Mucosa of descending colon (tissue), 3 donors: ENCODE measurements around the gene CACNA2D3. TPM values are rescaled to one million over a fixed set of nuclear protein-coding genes. Genes with fewer than 3 reads are reported as not detected.

ENCODE experiments used
- ATAC-seq: fragments of 200-7000 bp; cut with Tn5 transposase; one replicate; pipeline ENCODE4 v1.9.1; 2020; ENCODE audit warnings: mild to moderate bottlenecking, moderate library complexity
- DNase-seq, 3 donors: peaks; one replicate each; pipeline ENCODE4 v3.0.0-alpha.2; 2020
- H3K36me3 ChIP-seq: fragments of 200-600 bp; one replicate; pipeline ENCODE4 v1.8.0; 2021; ENCODE audit warnings: low read depth, mild to moderate bottlenecking
- H3K4me1 ChIP-seq: fragments of 200-600 bp; one replicate; pipeline ENCODE4 v1.8.0; 2021; ENCODE audit warnings: low read depth, mild to moderate bottlenecking
- H3K4me3 ChIP-seq: fragments of 200-600 bp; one replicate; pipeline ENCODE4 v1.8.0; 2021; ENCODE audit warnings: mild to moderate bottlenecking
- H3K9me3 ChIP-seq: fragments of 200-600 bp; one replicate; pipeline ENCODE4 v1.8.0; 2021; ENCODE audit warnings: mild to moderate bottlenecking
- intact Hi-C, 2 donors: fragments of 100-400 bp; cut with DNase I in 1 of 2; cut with micrococcal nuclease in 1 of 2; formaldehyde crosslinking; loops; one replicate each; pipeline versions ENCODE4 v1.11.0 to v1.11.1; 2022; cut with DNase I, micrococcal nuclease
- total RNA-seq, 3 donors: library from RNA; stranded (reverse); fragmentation: NEBNext Ultra II Directional in 2 of 3; extraction: Animal tissue kit (Norgen Biotek cat#: 25700) in 2 of 3; gene quantifications; one replicate each; pipeline versions ENCODE4 v1.2.1 to v1.2.4, GENCODE V29; 2021 to 2023
- TF ChIP-seq, protein P1 (sequence below): fragments of 200-600 bp; IDR thresholded peaks from one replicate; pipeline ENCODE4 v1.8.0; 2022; ENCODE audit warnings: antibody characterized with exemption, mild to moderate bottlenecking
- donor health status: DM: no; HTN: no; CAD: no; lungs with moderate emphysema.
- donor health status: DM: no; HTN: no; CAD: no.
- donor health status: DM: no; HTN: yes; CAD: no.

Gene CACNA2D3
- total RNA-seq, 3 donors from 2014 or later, result 0.34 to 3.5 (median 0.55) TPM

DNA sequence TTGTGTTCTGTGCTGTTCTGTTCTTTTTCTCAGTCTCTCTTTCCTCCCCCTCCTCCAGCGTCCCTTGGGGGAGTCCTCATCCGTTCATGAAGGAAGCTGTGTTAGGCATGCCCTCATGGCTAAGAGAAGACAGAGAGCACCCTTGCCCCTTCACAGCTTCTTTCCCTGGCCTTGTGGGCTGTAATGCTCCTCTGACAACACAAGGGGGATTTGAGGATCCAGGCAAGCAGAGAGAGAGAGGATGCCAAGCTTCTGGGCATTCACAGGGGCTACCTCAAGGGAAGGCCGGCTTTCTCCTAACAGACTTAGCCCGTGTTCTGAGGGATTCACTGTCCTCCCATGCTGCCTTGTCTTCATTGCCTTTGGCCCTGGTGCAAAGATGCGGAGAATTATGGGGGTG, 416.0 kb downstream of the CACNA2D3 start:
- Histone ChIP-seq H3K36me3 (no peaks in the 10 kb centered on the region), H3K4me1 (no peaks in the 10 kb centered on the region), H3K9me3 (no peaks in the 10 kb centered on the region), H3K4me3 (no peak overlapping the region)
- TF ChIP-seq, protein P1, sequence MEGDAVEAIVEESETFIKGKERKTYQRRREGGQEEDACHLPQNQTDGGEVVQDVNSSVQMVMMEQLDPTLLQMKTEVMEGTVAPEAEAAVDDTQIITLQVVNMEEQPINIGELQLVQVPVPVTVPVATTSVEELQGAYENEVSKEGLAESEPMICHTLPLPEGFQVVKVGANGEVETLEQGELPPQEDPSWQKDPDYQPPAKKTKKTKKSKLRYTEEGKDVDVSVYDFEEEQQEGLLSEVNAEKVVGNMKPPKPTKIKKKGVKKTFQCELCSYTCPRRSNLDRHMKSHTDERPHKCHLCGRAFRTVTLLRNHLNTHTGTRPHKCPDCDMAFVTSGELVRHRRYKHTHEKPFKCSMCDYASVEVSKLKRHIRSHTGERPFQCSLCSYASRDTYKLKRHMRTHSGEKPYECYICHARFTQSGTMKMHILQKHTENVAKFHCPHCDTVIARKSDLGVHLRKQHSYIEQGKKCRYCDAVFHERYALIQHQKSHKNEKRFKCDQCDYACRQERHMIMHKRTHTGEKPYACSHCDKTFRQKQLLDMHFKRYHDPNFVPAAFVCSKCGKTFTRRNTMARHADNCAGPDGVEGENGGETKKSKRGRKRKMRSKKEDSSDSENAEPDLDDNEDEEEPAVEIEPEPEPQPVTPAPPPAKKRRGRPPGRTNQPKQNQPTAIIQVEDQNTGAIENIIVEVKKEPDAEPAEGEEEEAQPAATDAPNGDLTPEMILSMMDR, result no peak
- intact Hi-C loops, result no loop called here
- no peak for DNase-seq
- no peak for ATAC-seq

DNA sequence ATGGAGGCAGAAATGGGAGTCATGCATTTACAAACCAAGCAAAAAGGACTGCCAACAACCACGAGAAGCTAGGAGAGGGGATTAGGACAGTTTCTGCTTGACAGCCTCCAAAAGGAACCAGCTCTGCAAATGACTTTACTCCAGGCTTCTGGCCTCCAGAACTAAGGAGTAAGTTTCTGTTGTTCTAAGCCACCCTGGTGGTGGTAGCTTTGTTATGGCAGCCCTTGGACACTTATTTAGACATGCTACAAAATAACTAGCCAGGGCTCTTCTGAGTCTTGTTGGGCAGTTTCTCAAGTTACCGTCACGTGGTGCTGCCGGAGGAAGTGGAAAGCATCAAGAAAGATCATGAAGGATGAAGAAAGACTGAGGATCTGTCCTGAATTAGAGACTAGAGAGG, 419.0 kb downstream of the CACNA2D3 start:
- no peaks in the 10 kb centered on the region for H3K4me1 ChIP-seq
- ATAC-seq, result no peak
- H3K9me3 ChIP-seq, result no peaks in the 10 kb centered on the region
- H3K36me3 ChIP-seq, result no peaks in the 10 kb centered on the region
- H3K4me3 ChIP-seq, result no peak overlapping the region
- TF ChIP-seq, protein P1, result no peak
- DNase-seq, result no peak
- intact Hi-C loops, result no loop called here

DNA sequence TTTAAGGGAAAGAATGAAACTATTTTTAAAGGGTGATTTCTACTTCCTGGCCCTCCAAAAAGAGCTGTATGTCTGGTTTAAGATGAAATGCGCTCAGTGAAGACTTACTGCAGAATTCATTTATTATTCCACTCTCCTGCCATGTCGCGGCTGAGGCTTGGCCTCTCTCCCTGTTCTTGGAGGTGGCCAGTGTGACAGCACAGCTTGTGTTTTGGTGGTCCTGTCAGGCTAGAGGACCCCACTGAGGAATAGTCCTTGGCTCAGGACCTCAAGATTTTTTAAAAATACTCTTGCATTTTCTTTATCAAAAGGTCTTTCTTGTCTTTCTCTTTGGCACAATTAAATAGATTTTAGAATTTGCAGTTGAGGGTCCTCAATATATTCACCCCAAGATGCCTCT, 421.1 kb downstream of the CACNA2D3 start:
- intact Hi-C loops, result no loop called here

DNA sequence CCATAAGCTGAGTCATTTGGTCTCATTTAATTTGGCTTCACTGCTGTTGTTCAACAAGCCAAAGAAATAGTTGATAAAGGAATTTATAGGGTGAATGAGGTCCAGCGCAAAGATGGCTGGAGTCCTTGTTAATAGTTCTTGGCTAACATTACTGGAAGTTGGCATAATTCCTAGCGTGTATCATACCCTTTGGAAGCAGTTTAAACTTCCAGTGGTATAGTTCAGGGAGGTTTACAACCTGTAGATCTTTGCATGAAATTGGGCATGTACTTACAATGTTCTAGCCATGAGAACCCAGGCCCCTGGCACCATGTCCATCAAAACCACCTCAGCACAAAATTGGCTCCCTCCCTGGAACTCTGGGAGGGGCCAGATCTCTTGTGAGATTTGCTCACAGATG, 424.7 kb downstream of the CACNA2D3 start:
- ATAC-seq, result no peak
- TF ChIP-seq, protein P1, result no peak
- Histone ChIP-seq H3K4me1 (no peaks in the 10 kb centered on the region), H3K9me3 (no peaks in the 10 kb centered on the region), H3K4me3 (no peak overlapping the region), H3K36me3 (no peaks in the 10 kb centered on the region)
- no peak for DNase-seq
- intact Hi-C loops, result no loop called here

More for the DNA sequence above, 421.1 kb downstream of the CACNA2D3 start:
- ATAC-seq, result no peak
- DNase-seq, result no peak
- Histone ChIP-seq H3K9me3 (no peaks in the 10 kb centered on the region), H3K36me3 (no peaks in the 10 kb centered on the region), H3K4me1 (no peaks in the 10 kb centered on the region), H3K4me3 (no peak overlapping the region)
- TF ChIP-seq, protein P1, result no peak

DNA sequence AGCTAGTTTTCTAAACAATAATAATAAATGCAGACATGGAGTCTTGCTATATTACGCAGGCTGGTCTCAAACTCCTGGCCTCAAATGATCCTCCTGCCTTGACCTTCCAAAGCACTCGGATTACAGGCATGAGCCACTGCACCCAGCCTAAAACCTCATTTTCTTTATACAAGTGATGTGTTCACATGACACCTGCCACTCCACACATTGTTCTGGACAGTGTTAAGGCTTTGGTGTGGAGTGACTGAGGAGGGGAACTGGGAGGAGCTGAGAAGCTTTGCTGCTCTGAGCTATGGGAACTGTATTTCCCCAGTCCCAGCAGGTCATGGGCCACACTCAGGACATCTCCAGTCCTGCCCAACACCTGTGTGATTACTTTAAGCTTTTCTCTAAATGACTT, 425.5 kb downstream of the CACNA2D3 start:
- no peaks in the 10 kb centered on the region for H3K4me1 ChIP-seq
- DNase-seq (no peak), ATAC-seq (no peak)
- no peaks in the 10 kb centered on the region for H3K36me3 ChIP-seq
- intact Hi-C loops, result no loop called here
- no peak overlapping the region for H3K4me3 ChIP-seq
- no peaks in the 10 kb centered on the region for H3K9me3 ChIP-seq
- TF ChIP-seq, protein P1, result no peak

DNA sequence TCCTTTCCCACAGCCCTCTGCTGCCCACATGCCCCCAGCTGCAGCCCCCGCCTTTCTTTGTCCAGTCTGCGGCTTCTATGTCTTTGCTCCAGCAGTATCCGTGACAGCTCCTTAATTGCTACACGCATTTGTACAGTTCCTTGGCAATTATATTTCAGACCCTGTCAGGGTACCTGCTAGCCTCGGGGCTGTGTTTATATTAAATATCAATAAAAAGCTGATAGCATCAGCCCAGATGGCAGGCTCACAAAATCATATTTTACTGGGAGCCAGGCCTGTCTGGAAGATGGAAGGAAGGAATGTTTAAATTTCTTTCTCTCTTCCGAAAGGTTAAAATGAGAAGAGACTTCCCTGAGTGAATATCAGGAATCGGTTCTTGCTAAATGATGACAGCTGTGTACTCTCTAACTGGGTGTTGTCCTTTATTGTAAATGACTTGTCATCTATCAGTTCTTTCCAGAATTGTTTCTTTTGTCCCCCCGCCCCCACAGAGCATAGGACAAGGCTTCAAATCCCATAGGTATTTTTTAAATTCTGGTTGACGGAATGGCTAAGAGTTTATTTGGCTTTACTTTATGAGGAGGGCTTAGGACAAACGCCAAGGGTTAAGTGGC, 427.4 kb downstream of the CACNA2D3 start:
- TF ChIP-seq, protein P1, result no peak
- DNase-seq (no peak), ATAC-seq (no peak)
- no peaks in the 10 kb centered on the region for H3K9me3 ChIP-seq
- intact Hi-C loops, result no loop called here
- no peak overlapping the region for H3K4me3 ChIP-seq
- H3K4me1 ChIP-seq, result no peaks in the 10 kb centered on the region
- no peaks in the 10 kb centered on the region for H3K36me3 ChIP-seq
